ENCODE results near the gene FUT7. TPM values are rescaled to one million over a fixed set of nuclear protein-coding genes. Genes with fewer than 3 reads are reported as not detected.

FUT7 gene
- total RNA-seq, 1 donor from 2014 or later: 0.20 TPM

DNA sequence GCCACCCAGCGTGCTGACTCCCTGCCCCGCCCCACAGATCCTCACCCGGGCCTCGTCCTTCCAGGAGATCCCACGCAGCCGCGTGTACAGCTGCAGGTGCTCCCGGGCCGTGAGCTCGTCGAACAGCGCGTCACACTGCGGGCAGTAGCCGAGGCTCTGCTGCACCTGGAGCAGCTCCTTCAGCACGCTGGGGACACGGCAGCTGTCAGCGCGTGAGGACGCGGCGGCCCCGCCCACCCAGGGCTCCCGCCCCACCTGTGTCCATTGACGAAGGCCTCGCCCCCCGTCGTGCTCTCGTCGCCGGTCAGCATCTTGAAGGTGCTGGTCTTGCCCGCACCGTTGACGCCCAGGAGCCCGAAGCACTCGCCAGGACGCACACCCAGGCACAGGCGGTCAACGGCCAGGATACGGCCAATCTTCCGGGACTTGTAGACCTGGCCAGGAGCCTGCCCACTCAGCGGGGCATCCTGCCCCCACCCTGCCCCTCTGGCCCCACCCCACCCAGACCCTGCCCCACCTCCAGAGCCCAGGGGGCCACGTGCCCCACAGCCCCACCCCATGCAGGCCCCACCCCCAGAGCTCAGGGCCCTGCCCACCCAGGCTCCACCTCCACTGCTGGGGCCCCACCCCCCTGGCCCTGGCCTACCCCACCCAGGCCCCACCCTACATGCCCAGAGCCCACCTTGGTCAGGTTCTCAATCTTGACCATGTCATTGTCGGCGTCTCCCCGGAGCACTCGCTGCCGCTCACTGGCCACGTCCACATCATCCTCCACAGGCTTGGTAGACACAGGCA lies 21.8 kb downstream of the FUT7 start:
- TF ChIP-seq, protein P1, sequence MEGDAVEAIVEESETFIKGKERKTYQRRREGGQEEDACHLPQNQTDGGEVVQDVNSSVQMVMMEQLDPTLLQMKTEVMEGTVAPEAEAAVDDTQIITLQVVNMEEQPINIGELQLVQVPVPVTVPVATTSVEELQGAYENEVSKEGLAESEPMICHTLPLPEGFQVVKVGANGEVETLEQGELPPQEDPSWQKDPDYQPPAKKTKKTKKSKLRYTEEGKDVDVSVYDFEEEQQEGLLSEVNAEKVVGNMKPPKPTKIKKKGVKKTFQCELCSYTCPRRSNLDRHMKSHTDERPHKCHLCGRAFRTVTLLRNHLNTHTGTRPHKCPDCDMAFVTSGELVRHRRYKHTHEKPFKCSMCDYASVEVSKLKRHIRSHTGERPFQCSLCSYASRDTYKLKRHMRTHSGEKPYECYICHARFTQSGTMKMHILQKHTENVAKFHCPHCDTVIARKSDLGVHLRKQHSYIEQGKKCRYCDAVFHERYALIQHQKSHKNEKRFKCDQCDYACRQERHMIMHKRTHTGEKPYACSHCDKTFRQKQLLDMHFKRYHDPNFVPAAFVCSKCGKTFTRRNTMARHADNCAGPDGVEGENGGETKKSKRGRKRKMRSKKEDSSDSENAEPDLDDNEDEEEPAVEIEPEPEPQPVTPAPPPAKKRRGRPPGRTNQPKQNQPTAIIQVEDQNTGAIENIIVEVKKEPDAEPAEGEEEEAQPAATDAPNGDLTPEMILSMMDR (IDR thresholded peaks at IDR 0.05; ENCODE audit: partially characterized antibody, unreplicated experiment): no peak
- peaks cover 3% of the 10 kb centered on the region for H3K27me3 Mint-ChIP-seq (ENCODE audit: unreplicated experiment)
- H3K4me3 Mint-ChIP-seq (ENCODE audit: unreplicated experiment): no peak overlapping the region
- no peaks in the 10 kb centered on the region for H3K9me3 Mint-ChIP-seq (ENCODE audit: unreplicated experiment)
- H3K27ac Mint-ChIP-seq (ENCODE audit: unreplicated experiment): no peak overlapping the region
- peaks cover 2% of the 10 kb centered on the region for H3K4me1 Mint-ChIP-seq (ENCODE audit: low read depth, unreplicated experiment)
- no peak for DNase-seq
- no peaks in the 10 kb centered on the region for H3K36me3 Mint-ChIP-seq (ENCODE audit: unreplicated experiment)

GRCh38 chr9:137009217-137009616 lies 22.7 kb downstream of the FUT7 start:
- Mint-ChIP-seq H3K4me1 (ENCODE audit: low read depth, unreplicated experiment) (peaks cover 2% of the 10 kb centered on the region), H3K27me3 (ENCODE audit: unreplicated experiment) (peaks cover 3% of the 10 kb centered on the region), H3K9me3 (ENCODE audit: unreplicated experiment) (peaks cover 2% of the 10 kb centered on the region), H3K4me3 (ENCODE audit: unreplicated experiment) (no peak overlapping the region), H3K27ac (ENCODE audit: unreplicated experiment) (no peak overlapping the region), H3K36me3 (ENCODE audit: unreplicated experiment) (no peaks in the 10 kb centered on the region)
- no peak for DNase-seq
- TF ChIP-seq, protein P1 (IDR thresholded peaks at IDR 0.05; ENCODE audit: partially characterized antibody, unreplicated experiment): no peak

GRCh38 chr9:137008312-137008711 lies 23.6 kb downstream of the FUT7 start:
- TF ChIP-seq, protein P1 (IDR thresholded peaks at IDR 0.05; ENCODE audit: partially characterized antibody, unreplicated experiment): no peak
- no peaks in the 10 kb centered on the region for H3K36me3 Mint-ChIP-seq (ENCODE audit: unreplicated experiment)
- peaks cover 2% of the 10 kb centered on the region for H3K4me1 Mint-ChIP-seq (ENCODE audit: low read depth, unreplicated experiment)
- peaks cover 3% of the 10 kb centered on the region for H3K27me3 Mint-ChIP-seq (ENCODE audit: unreplicated experiment)
- H3K9me3 Mint-ChIP-seq (ENCODE audit: unreplicated experiment): peaks cover 2% of the 10 kb centered on the region
- DNase-seq: no peak
- H3K4me3 Mint-ChIP-seq (ENCODE audit: unreplicated experiment): no peak overlapping the region
- H3K27ac Mint-ChIP-seq (ENCODE audit: unreplicated experiment): no peak overlapping the region

DNA sequence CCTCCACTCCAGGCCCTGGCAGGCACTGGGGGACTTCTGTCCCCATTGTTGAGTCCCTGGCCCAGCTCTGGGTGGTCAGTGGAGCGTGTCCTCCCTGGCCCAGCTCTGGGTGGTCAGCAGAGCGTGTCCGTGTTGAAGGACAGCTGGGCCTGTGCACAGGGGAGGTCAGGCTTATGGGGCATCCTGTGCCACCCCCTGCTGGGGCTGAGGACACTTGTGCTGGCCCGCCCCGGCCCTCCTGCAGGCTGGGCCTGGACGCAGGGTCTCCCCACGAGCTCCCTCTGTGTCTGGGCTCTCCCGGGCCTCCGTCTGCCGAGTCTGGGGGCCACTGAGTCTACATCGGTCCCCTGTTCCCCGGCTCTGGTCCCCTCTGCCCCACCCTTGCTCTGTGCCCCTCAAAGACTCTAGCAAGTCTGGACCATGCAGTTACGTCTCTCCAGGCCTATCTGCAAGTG lies 24.0 kb downstream of the FUT7 start:
- Mint-ChIP-seq H3K9me3 (ENCODE audit: unreplicated experiment) (peaks cover 2% of the 10 kb centered on the region), H3K27me3 (ENCODE audit: unreplicated experiment) (peaks cover 3% of the 10 kb centered on the region), H3K27ac (ENCODE audit: unreplicated experiment) (no peak overlapping the region), H3K36me3 (ENCODE audit: unreplicated experiment) (no peaks in the 10 kb centered on the region), H3K4me1 (ENCODE audit: low read depth, unreplicated experiment) (peaks cover 2% of the 10 kb centered on the region), H3K4me3 (ENCODE audit: unreplicated experiment) (no peak overlapping the region)
- TF ChIP-seq, protein P1 (IDR thresholded peaks at IDR 0.05; ENCODE audit: partially characterized antibody, unreplicated experiment): no peak
- no peak for DNase-seq

DNA sequence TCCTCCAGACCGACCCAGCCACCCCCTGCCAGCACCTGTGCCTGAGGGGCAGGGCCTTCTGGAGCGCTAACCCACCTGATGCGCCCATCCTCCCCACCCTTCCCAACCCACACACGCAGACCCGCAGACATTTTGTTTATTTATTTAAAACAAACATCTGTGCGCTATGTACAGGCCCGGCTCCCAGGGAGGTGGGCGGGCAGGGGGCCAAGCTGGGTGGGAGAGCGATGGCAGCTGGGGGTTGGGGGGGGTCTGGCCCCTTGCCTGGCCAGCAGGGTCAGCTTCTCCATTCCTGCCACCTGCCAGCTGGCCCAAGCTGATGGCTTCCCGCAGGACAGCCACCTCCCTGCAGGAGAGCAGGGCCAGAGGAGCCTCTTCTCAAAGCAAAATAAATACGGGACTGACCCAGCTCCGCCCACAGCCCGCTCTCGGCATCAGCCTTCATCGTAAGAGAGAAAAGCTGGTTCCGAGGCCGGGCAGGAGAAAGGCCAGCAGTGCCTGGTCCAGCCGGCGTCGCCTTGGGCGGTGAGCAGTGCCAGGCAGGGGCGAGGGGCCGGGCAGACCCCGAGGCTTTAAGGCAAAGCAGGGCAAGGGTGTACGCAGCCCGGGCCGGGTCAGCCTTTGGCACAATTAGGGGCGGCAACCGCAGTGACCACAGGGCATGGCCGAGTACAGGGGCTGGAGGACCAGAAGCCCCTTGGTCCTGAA lies 24.6 kb downstream of the FUT7 start:
- TF ChIP-seq, protein P1 (IDR thresholded peaks at IDR 0.05; ENCODE audit: partially characterized antibody, unreplicated experiment): no peak
- no peak overlapping the region for H3K4me3 Mint-ChIP-seq (ENCODE audit: unreplicated experiment)
- DNase-seq: peak; percentile 56

More for the DNA sequence above, 24.6 kb downstream of the FUT7 start:
- no peaks in the 10 kb centered on the region for H3K36me3 Mint-ChIP-seq (ENCODE audit: unreplicated experiment)
- peaks cover 2% of the 10 kb centered on the region for H3K9me3 Mint-ChIP-seq (ENCODE audit: unreplicated experiment)
- peaks cover 2% of the 10 kb centered on the region for H3K4me1 Mint-ChIP-seq (ENCODE audit: low read depth, unreplicated experiment)
- H3K27me3 Mint-ChIP-seq (ENCODE audit: unreplicated experiment): peaks cover 3% of the 10 kb centered on the region
- no peak overlapping the region for H3K27ac Mint-ChIP-seq (ENCODE audit: unreplicated experiment)
